ENCODE results near the gene ACSBG1.

DNA sequence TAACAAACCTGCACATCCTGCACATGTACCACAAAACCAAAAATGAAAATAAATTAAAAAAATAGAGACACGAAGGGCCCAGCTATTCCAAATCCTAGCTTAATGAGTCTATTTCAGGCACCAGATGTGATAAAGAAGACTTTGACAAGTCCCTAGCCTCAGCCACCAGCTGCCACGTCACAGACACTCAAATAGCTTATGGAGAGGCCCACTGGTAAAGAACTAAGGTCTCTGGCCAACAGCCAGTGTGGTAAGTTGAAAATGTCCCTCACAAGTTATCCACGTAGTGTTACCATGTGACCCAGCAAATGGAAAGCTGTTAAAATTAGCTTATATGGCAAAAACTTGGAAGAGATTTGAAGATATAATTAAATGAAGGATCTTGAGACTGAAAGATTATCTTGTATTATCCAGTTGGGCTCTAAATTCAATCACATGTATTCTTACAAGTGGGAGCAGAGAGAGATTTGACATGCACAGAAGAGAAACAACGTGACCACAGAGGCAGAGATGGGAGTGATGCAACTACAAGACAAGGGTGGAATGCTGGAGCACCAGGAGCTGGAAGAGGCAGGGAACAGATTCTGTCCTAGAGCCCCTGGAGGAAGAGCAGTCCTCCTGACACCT, 10.9 kb downstream of the ACSBG1 start:
- TF ChIP-seq, protein P1, sequence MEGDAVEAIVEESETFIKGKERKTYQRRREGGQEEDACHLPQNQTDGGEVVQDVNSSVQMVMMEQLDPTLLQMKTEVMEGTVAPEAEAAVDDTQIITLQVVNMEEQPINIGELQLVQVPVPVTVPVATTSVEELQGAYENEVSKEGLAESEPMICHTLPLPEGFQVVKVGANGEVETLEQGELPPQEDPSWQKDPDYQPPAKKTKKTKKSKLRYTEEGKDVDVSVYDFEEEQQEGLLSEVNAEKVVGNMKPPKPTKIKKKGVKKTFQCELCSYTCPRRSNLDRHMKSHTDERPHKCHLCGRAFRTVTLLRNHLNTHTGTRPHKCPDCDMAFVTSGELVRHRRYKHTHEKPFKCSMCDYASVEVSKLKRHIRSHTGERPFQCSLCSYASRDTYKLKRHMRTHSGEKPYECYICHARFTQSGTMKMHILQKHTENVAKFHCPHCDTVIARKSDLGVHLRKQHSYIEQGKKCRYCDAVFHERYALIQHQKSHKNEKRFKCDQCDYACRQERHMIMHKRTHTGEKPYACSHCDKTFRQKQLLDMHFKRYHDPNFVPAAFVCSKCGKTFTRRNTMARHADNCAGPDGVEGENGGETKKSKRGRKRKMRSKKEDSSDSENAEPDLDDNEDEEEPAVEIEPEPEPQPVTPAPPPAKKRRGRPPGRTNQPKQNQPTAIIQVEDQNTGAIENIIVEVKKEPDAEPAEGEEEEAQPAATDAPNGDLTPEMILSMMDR (IDR thresholded peaks at IDR 0.05): no peak
- TF ChIP-seq POLR2A (IDR thresholded peaks at IDR 0.05) (no peak), POLR2AphosphoS5 (IDR thresholded peaks at IDR 0.05) (no peak)

Measured in prostate gland (tissue), 2 donors.